Hepatocyte (in vitro differentiated cells): Measurements from ENCODE around the gene PGM2L1.

Experiments
- CTCF ChIP-seq: fragments of 200-600 bp; sonication (generic); IDR thresholded peaks from 2 replicates; pipeline ENCODE4 v1.5.1; 2016; ENCODE audit warnings: antibody characterized with exemption, mild to moderate bottlenecking; ENCODE audit not compliant: poor library complexity
- EZH2 ChIP-seq: fragments of 200-600 bp; sonication (generic); IDR thresholded peaks from 2 replicates; pipeline ENCODE4 v1.6.1; 2016; ENCODE audit warnings: antibody characterized with exemption, mild to moderate bottlenecking, borderline replicate concordance
- EZH2phosphoT487 ChIP-seq: fragments of 200-600 bp; sonication (generic); IDR thresholded peaks from one replicate; pipeline ENCODE4 v1.6.1; 2018; ENCODE audit warnings: antibody characterized with exemption, mild to moderate bottlenecking, low read depth, moderate library complexity; ENCODE audit not compliant: unreplicated experiment, severe bottlenecking

- no peak for TF ChIP-seq CTCF
- TF ChIP-seq EZH2phosphoT487, result no peak
- TF ChIP-seq EZH2, result no peak
These were observed 72.3 kb downstream of the PGM2L1 start for GRCh38 chr11:74325649-74326645.
